H9 (cell line): ENCODE measurements around the gene ICE1. TPM values are rescaled to one million over a fixed set of nuclear protein-coding genes. Genes with fewer than 3 reads are reported as not detected.

Source experiments
- DNase-seq: peaks from one replicate; pipeline ENCODE4 v3.0.0-alpha.2; 2017
- H2AFZ ChIP-seq: one replicate; pipeline ENCODE4 v1.6.1; 2013; ENCODE audit warnings: mild to moderate bottlenecking, low read length, control low read depth, moderate library complexity
- H2AK5ac ChIP-seq: 2 replicates; pipeline ENCODE4 v1.6.1; 2013; ENCODE audit warnings: low read length, control low read depth, mixed read lengths; ENCODE audit not compliant: insufficient read length
- H2BK120ac ChIP-seq: one replicate; pipeline ENCODE4 v1.6.1; 2013; ENCODE audit warnings: low read depth, mild to moderate bottlenecking, low read length, control low read depth, inconsistent platforms; ENCODE audit not compliant: poor library complexity, severe bottlenecking
- H2BK12ac ChIP-seq: 2 replicates; pipeline ENCODE4 v1.6.1; 2013; ENCODE audit warnings: low read length, control low read depth, mixed read lengths, low read depth; ENCODE audit not compliant: insufficient read length
- H2BK15ac ChIP-seq: 2 replicates; pipeline ENCODE4 v1.6.1; 2013; ENCODE audit warnings: low read depth, low read length, control low read depth
- H2BK20ac ChIP-seq: one replicate; pipeline ENCODE4 v1.6.1; 2013; ENCODE audit warnings: low read depth, mild to moderate bottlenecking, low read length, control low read depth, inconsistent platforms; ENCODE audit not compliant: poor library complexity, severe bottlenecking
- H2BK5ac ChIP-seq: 2 replicates; pipeline ENCODE4 v1.6.1; 2013; ENCODE audit warnings: low read length, control low read depth, mixed read lengths; ENCODE audit not compliant: insufficient read length
- H3K14ac ChIP-seq: 2 replicates; pipeline ENCODE4 v1.6.1; 2013; ENCODE audit warnings: low read length, control low read depth; ENCODE audit not compliant: insufficient read depth
- H3K18ac ChIP-seq: 2 replicates; pipeline ENCODE4 v1.6.1; 2013; ENCODE audit warnings: low read depth, mild to moderate bottlenecking, mixed read lengths, low read length, control low read depth; ENCODE audit not compliant: insufficient read length
- H3K23ac ChIP-seq: 2 replicates; pipeline ENCODE4 v1.6.1; 2013; ENCODE audit warnings: low read length, control low read depth, mixed read lengths, low read depth; ENCODE audit not compliant: insufficient read length
- H3K23me2 ChIP-seq: 2 replicates; pipeline ENCODE4 v1.6.1; 2013; ENCODE audit warnings: low read depth, mild to moderate bottlenecking, mixed read lengths, low read length, control low read depth; ENCODE audit not compliant: insufficient read length, poor library complexity, severe bottlenecking
- H3K27ac ChIP-seq: 2 replicates; pipeline ENCODE4 v1.5.1; 2013; ENCODE audit warnings: low read length, control low read depth, mixed read lengths, low read depth; ENCODE audit not compliant: insufficient read length
- H3K27me3 ChIP-seq: 2 replicates; pipeline ENCODE4 v1.6.1; 2013; ENCODE audit warnings: low read length, control low read depth, inconsistent platforms; ENCODE audit not compliant: insufficient read depth
- H3K4ac ChIP-seq: 2 replicates; pipeline ENCODE4 v1.6.1; 2013; ENCODE audit warnings: low read depth, mild to moderate bottlenecking, control low read depth, inconsistent platforms, low read length, moderate library complexity
- H3K4me1 ChIP-seq: 2 replicates; pipeline ENCODE4 v1.6.1; 2013; ENCODE audit warnings: low read length, control low read depth, inconsistent platforms; ENCODE audit not compliant: insufficient read depth
- H3K4me2 ChIP-seq: 2 replicates; pipeline ENCODE4 v1.6.1; 2013; ENCODE audit warnings: low read length, control low read depth, mixed read lengths; ENCODE audit not compliant: insufficient read length, insufficient read depth
- H3K56ac ChIP-seq: 2 replicates; pipeline ENCODE4 v1.6.1; 2013; ENCODE audit warnings: low read depth, mild to moderate bottlenecking, mixed read lengths, low read length, control low read depth; ENCODE audit not compliant: insufficient read length
- H3K79me1 ChIP-seq: 2 replicates; pipeline ENCODE4 v1.6.1; 2013; ENCODE audit warnings: low read depth, mild to moderate bottlenecking, moderate library complexity, low read length, control low read depth, inconsistent platforms; ENCODE audit not compliant: insufficient read depth, poor library complexity, severe bottlenecking
- H3K79me2 ChIP-seq: 2 replicates; pipeline ENCODE4 v1.6.1; 2013; ENCODE audit warnings: low read length, control low read depth, inconsistent platforms; ENCODE audit not compliant: insufficient read depth
- H3K9ac ChIP-seq: 2 replicates; pipeline ENCODE4 v1.6.1; 2013; ENCODE audit warnings: low read length, control low read depth, mixed read lengths; ENCODE audit not compliant: insufficient read length; ENCODE audit errors: extremely low read depth
- H3K9me3 ChIP-seq: one replicate; pipeline ENCODE4 v1.6.1; 2013; ENCODE audit warnings: low read depth, low read length, inconsistent platforms; ENCODE audit not compliant: control insufficient read depth
- H3T11ph ChIP-seq: one replicate; pipeline ENCODE4 v1.6.1; 2013; ENCODE audit warnings: mild to moderate bottlenecking, low read length, control low read depth, inconsistent platforms
- H4K20me1 ChIP-seq: one replicate; pipeline ENCODE4 v1.6.1; 2013; ENCODE audit not compliant: control insufficient read depth, insufficient read length, insufficient read depth
- H4K5ac ChIP-seq: 2 replicates; pipeline ENCODE4 v1.6.1; 2013; ENCODE audit warnings: low read depth, mild to moderate bottlenecking, mixed read lengths, low read length, control low read depth; ENCODE audit not compliant: insufficient read length
- H4K8ac ChIP-seq: replicated peaks from 2 replicates; pipeline ENCODE4 v1.6.1; 2013; ENCODE audit warnings: low read length, control low read depth, mixed read lengths, low read depth; ENCODE audit not compliant: insufficient read length
- H4K91ac ChIP-seq: 2 replicates; pipeline ENCODE4 v1.6.1; 2013; ENCODE audit warnings: low read depth, mild to moderate bottlenecking, moderate library complexity, mixed read lengths, low read length, control low read depth; ENCODE audit not compliant: insufficient read length
- H3K27ac Mint-ChIP-seq, 3 experiments: 2 replicates in 2 of 3; 3 replicates in 1 of 3; pipeline ENCODE4 v1.8.0; 2020 to 2021; ENCODE audit warnings: mixed read lengths in 3 of 3, mild to moderate bottlenecking in 1 of 3, moderate library complexity in 1 of 3
- H3K27me3 Mint-ChIP-seq: 2 replicates; pipeline ENCODE4 v1.8.0; 2021; ENCODE audit warnings: low read depth, mild to moderate bottlenecking, moderate library complexity, mixed read lengths
- H3K36me3 Mint-ChIP-seq, 3 experiments: 2 replicates in 2 of 3; 3 replicates in 1 of 3; pipeline ENCODE4 v1.8.0; 2020 to 2021; ENCODE audit warnings: low read depth in 3 of 3, mixed read lengths in 3 of 3; ENCODE audit not compliant: insufficient read depth in 1 of 3
- H3K4me1 Mint-ChIP-seq, 2 experiments: 2 replicates each; pipeline ENCODE4 v1.8.0; 2020; ENCODE audit warnings: mixed read lengths in 2 of 2
- H3K4me3 Mint-ChIP-seq, 2 experiments: 2 replicates in 1 of 2; 3 replicates in 1 of 2; pipeline ENCODE4 v1.8.0; 2020 to 2021; ENCODE audit warnings: mild to moderate bottlenecking in 2 of 2, mixed read lengths in 2 of 2, moderate library complexity in 1 of 2
- H3K9me3 Mint-ChIP-seq, 2 experiments: 2 replicates in 1 of 2; 3 replicates in 1 of 2; pipeline ENCODE4 v1.8.0; 2020; ENCODE audit warnings: mild to moderate bottlenecking in 2 of 2, mixed read lengths in 2 of 2, moderate library complexity in 1 of 2
- WGBS: extraction: QIAGEN DNeasy Blood & Tissue Kit; methylation state at CpG from one replicate; pipeline ENCODE4 v1.1.7; 2013; ENCODE audit warnings: missing lambda C conversion rate, low lambda C conversion rate, mixed read lengths; ENCODE audit not compliant: insufficient read length; ENCODE audit errors: extremely low coverage; 5-methylcytosine and 5-hydroxymethylcytosine counted together
- total RNA-seq: library from RNA; stranded (reverse); gene quantifications from 2 replicates; pipeline ENCODE4 v1.2.1, GENCODE V29; 2021
- TF ChIP-seq, protein P1 (sequence below): fragments of 200-600 bp; sonication (generic); conservative IDR thresholded peaks from 3 replicates; pipeline ENCODE4 v1.8.0; 2021; ENCODE audit warnings: antibody characterized with exemption, mild to moderate bottlenecking

ICE1 gene
- total RNA-seq, 1 experiment from 2014 or later, result 45.1 TPM

DNA sequence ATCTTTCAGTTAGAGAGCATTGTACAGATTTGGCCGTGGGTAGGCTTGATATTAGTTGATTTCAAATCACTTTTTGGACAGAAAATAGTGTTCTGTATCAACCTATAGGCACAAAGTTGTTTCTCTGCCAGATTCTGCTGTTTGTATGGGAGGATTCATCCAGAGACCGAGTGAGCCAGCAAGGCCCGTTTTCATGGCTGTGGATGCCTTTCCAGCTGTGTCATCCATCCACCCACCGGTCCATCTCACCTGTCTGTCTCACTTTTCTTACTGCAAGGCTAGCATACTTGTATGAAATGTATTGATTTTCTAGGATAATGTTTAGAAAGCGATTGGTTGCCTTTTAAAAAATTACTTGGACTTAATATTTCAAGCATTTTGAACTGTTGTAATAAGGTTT is 34.4 kb downstream of the ICE1 start:
- Histone ChIP-seq H3K4ac (no peak overlapping the region), H3K4me1 (no peaks in the 10 kb centered on the region), H2BK120ac (no peak overlapping the region), H4K91ac (no peak overlapping the region), H3K23me2 (no peaks in the 10 kb centered on the region), H3K23ac (no peak overlapping the region), H3K9me3 (no peaks in the 10 kb centered on the region), H3K14ac (no peak overlapping the region), H2BK12ac (no peak overlapping the region), H2BK15ac (no peak overlapping the region), H3T11ph (no peak overlapping the region), H4K8ac (no peak overlapping the region), H3K27me3 (no peaks in the 10 kb centered on the region), H3K18ac (no peak overlapping the region), H3K4me2 (no peak overlapping the region), H2AFZ (no peak overlapping the region), H2BK5ac (no peak overlapping the region), H2BK20ac (no peak overlapping the region), H3K9ac (no peak overlapping the region), H4K20me1 (no peaks in the 10 kb centered on the region), H3K79me1 (no peaks in the 10 kb centered on the region), H3K56ac (no peak overlapping the region), H3K79me2 (no peaks in the 10 kb centered on the region), H2AK5ac (no peak overlapping the region), H3K27ac (no peak overlapping the region), H4K5ac (no peak overlapping the region)
- no peak overlapping the region for H3K4me3 Mint-ChIP-seq
- DNase-seq, result no peak
- no peak overlapping the region for H3K27ac Mint-ChIP-seq
- TF ChIP-seq, protein P1, sequence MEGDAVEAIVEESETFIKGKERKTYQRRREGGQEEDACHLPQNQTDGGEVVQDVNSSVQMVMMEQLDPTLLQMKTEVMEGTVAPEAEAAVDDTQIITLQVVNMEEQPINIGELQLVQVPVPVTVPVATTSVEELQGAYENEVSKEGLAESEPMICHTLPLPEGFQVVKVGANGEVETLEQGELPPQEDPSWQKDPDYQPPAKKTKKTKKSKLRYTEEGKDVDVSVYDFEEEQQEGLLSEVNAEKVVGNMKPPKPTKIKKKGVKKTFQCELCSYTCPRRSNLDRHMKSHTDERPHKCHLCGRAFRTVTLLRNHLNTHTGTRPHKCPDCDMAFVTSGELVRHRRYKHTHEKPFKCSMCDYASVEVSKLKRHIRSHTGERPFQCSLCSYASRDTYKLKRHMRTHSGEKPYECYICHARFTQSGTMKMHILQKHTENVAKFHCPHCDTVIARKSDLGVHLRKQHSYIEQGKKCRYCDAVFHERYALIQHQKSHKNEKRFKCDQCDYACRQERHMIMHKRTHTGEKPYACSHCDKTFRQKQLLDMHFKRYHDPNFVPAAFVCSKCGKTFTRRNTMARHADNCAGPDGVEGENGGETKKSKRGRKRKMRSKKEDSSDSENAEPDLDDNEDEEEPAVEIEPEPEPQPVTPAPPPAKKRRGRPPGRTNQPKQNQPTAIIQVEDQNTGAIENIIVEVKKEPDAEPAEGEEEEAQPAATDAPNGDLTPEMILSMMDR, result no peak
- no peaks in the 10 kb centered on the region for H3K4me1 Mint-ChIP-seq
- peaks cover 43 to 73% (median 71%) of the 10 kb centered on the region in 3 experiments for H3K36me3 Mint-ChIP-seq
- no peaks in the 10 kb centered on the region for H3K27me3 Mint-ChIP-seq
- H3K9me3 Mint-ChIP-seq, result no peaks in the 10 kb centered on the region
- WGBS, result no CpG with 5 or more reads among the region's 5 CpGs
